IMR-90 (cell line): ENCODE measurements around the gene SLC22A2. TPM values are rescaled to one million over a fixed set of nuclear protein-coding genes. Genes with fewer than 3 reads are reported as not detected.

ENCODE experiments used
- ATAC-seq: fragments of 200-7000 bp; cut with Tn5 transposase; 2 replicates; pipeline ENCODE4 v1.9.1; 2020; ENCODE audit warnings: low read depth, mild to moderate bottlenecking, moderate library complexity
- BruUV-seq: library from RNA; stranded (reverse); fragments of 400-500 nt; replicated peaks from 2 replicates; lab custom pipeline; 2021; lab: Mats Ljungman, UMichigan
- CTCF ChIA-PET: fragments of 300-600 bp; formaldehyde crosslinking; extraction: SDS; loops from one replicate; lab custom pipeline; 2021; ENCODE audit warnings: antibody characterized with exemption; lab: Yijun Ruan, JAX
- POLR2A ChIA-PET: fragments of 300-600 bp; sonication (Branson Sonifier 250); formaldehyde crosslinking; loops from one replicate; lab custom pipeline; 2022; ENCODE audit warnings: antibody characterized with exemption; ENCODE audit not compliant: unreplicated experiment; lab: Charles Lee
- DNase-seq: peaks from one replicate; pipeline ENCODE4 v3.0.0; 2013
- H2AFZ ChIP-seq: replicated peaks from 2 replicates; pipeline ENCODE3; 2013; ENCODE audit warnings: low read length, mild to moderate bottlenecking; ENCODE audit not compliant: poor library complexity
- H2AK5ac ChIP-seq: 2 replicates; pipeline ENCODE4 v1.6.1; 2013; ENCODE audit warnings: low read depth, low read length, inconsistent platforms
- H2AK9ac ChIP-seq: replicated peaks from 2 replicates; pipeline ENCODE3; 2013; ENCODE audit warnings: mild to moderate bottlenecking, low read depth, low read length, moderate library complexity; ENCODE audit not compliant: poor library complexity
- H2BK120ac ChIP-seq: 2 replicates; pipeline ENCODE4 v1.6.1; 2013; ENCODE audit warnings: low read depth, low read length, inconsistent platforms
- H2BK15ac ChIP-seq: 3 replicates; pipeline ENCODE4 v1.6.1; 2013; ENCODE audit warnings: low read depth, low read length, inconsistent platforms
- H2BK20ac ChIP-seq: 2 replicates; pipeline ENCODE4 v1.6.1; 2013; ENCODE audit warnings: low read depth, mild to moderate bottlenecking, inconsistent platforms, low read length, moderate library complexity
- H2BK5ac ChIP-seq: 2 replicates; pipeline ENCODE4 v1.6.1; 2013; ENCODE audit warnings: mild to moderate bottlenecking, low read depth, low read length, inconsistent platforms; ENCODE audit not compliant: poor library complexity, severe bottlenecking
- H3K14ac ChIP-seq: replicated peaks from 2 replicates; pipeline ENCODE4 v1.6.1; 2013; ENCODE audit warnings: low read depth, low read length, inconsistent platforms
- H3K18ac ChIP-seq: 2 replicates; pipeline ENCODE4 v1.6.1; 2013; ENCODE audit warnings: low read depth, low read length, control low read depth
- H3K23ac ChIP-seq: 2 replicates; pipeline ENCODE4 v1.6.1; 2013; ENCODE audit warnings: low read depth, low read length, inconsistent platforms
- H3K27ac ChIP-seq: 2 replicates; pipeline ENCODE4 v1.5.1; 2013; ENCODE audit warnings: mild to moderate bottlenecking, control low read depth, low read length; ENCODE audit not compliant: insufficient read depth
- H3K27me3 ChIP-seq: 2 replicates; pipeline ENCODE4 v1.6.1; 2013; ENCODE audit warnings: low read length; ENCODE audit not compliant: control insufficient read depth, insufficient read depth
- H3K36me3 ChIP-seq: 2 replicates; pipeline ENCODE4 v1.6.1; 2013; ENCODE audit warnings: low read length, mixed read lengths; ENCODE audit not compliant: control insufficient read depth, insufficient read depth
- H3K4ac ChIP-seq: 2 replicates; pipeline ENCODE4 v1.6.1; 2013; ENCODE audit warnings: low read depth, low read length, inconsistent platforms
- H3K4me1 ChIP-seq: 2 replicates; pipeline ENCODE4 v1.6.1; 2013; ENCODE audit warnings: low read length, mixed read lengths; ENCODE audit not compliant: control insufficient read depth, insufficient read depth
- H3K4me2 ChIP-seq: 2 replicates; pipeline ENCODE4 v1.6.1; 2013; ENCODE audit warnings: low read depth, mild to moderate bottlenecking, control low read depth, low read length, moderate library complexity
- H3K4me3 ChIP-seq: 2 replicates; pipeline ENCODE4 v1.5.1; 2013; ENCODE audit warnings: low read depth, mild to moderate bottlenecking, control low read depth, low read length, moderate library complexity; ENCODE audit not compliant: insufficient read depth
- H3K56ac ChIP-seq: 2 replicates; pipeline ENCODE4 v1.6.1; 2013; ENCODE audit warnings: low read length, inconsistent platforms; ENCODE audit not compliant: insufficient read depth; ENCODE audit errors: extremely low read depth
- H3K79me1 ChIP-seq, 2 experiments: 2 replicates each; pipeline ENCODE4 v1.6.1; 2013; ENCODE audit warnings: low read length in 2 of 2, inconsistent platforms in 1 of 2, low read depth in 1 of 2
- H3K9ac ChIP-seq: 2 replicates; pipeline ENCODE4 v1.6.1; 2013; ENCODE audit warnings: low read depth, low read length, control low read depth
- H3K9me1 ChIP-seq: 2 replicates; pipeline ENCODE4 v1.6.1; 2013; ENCODE audit warnings: low read length, inconsistent platforms; ENCODE audit not compliant: insufficient read depth
- H3K9me3 ChIP-seq: 2 replicates; pipeline ENCODE4 v1.6.1; 2013; ENCODE audit warnings: low read length; ENCODE audit not compliant: control insufficient read depth, insufficient read depth
- H4K20me1 ChIP-seq: 2 replicates; pipeline ENCODE4 v1.6.1; 2013; ENCODE audit warnings: low read length, inconsistent platforms; ENCODE audit not compliant: insufficient read depth
- H4K5ac ChIP-seq: 2 replicates; pipeline ENCODE4 v1.6.1; 2013; ENCODE audit warnings: mild to moderate bottlenecking, low read depth, low read length, control low read depth
- H4K8ac ChIP-seq, 2 experiments: 2 replicates each; pipeline ENCODE4 v1.6.1; 2013; ENCODE audit warnings: low read depth in 2 of 2, low read length in 2 of 2, control low read depth in 1 of 2, inconsistent platforms in 1 of 2
- H4K91ac ChIP-seq: 2 replicates; pipeline ENCODE4 v1.6.1; 2013; ENCODE audit warnings: low read depth, low read length, inconsistent platforms; ENCODE audit not compliant: insufficient read depth
- BHLHE40 ChIP-seq: fragments of 150-350 bp; IDR thresholded peaks from 2 replicates; pipeline ENCODE4 v1.6.1; 2016; ENCODE audit warnings: mild to moderate bottlenecking, low read depth, low read length
- CEBPB ChIP-seq: IDR thresholded peaks from 2 replicates; pipeline ENCODE4 v1.6.1; 2012; ENCODE audit warnings: low read depth, low read length, improper control_type of control experiment
- CHD1 ChIP-seq: IDR thresholded peaks from 2 replicates; pipeline ENCODE4 v1.6.1; 2012; ENCODE audit warnings: low read depth, low read length, improper control_type of control experiment
- FOS ChIP-seq: fragments of 150-350 bp; IDR thresholded peaks from 2 replicates; pipeline ENCODE4 v1.6.1; 2016; ENCODE audit warnings: low read depth, low read length
- MAFK ChIP-seq: IDR thresholded peaks from 2 replicates; pipeline ENCODE4 v1.6.1; 2012; ENCODE audit warnings: low read depth, low read length, improper control_type of control experiment
- MAZ ChIP-seq: IDR thresholded peaks from 2 replicates; pipeline ENCODE4 v1.6.1; 2012; ENCODE audit warnings: low read depth, mild to moderate bottlenecking, low read length, improper control_type of control experiment, moderate library complexity, borderline replicate concordance
- MXI1 ChIP-seq: IDR thresholded peaks from 2 replicates; pipeline ENCODE4 v1.6.1; 2012; ENCODE audit warnings: low read depth, mild to moderate bottlenecking, low read length, moderate library complexity, borderline replicate concordance
- NFE2L2 ChIP-seq: fragments of 150-350 bp; IDR thresholded peaks from 2 replicates; pipeline ENCODE4 v1.6.1; 2016; ENCODE audit warnings: low read depth, mild to moderate bottlenecking, low read length
- POLR2A ChIP-seq: IDR thresholded peaks from 2 replicates; pipeline ENCODE4 v1.6.1; 2012; ENCODE audit warnings: mild to moderate bottlenecking, low read depth, low read length
- RAD21 ChIP-seq: IDR thresholded peaks from 2 replicates; pipeline ENCODE4 v1.6.1; 2012; ENCODE audit warnings: low read length, improper control_type of control experiment
- RCOR1 ChIP-seq: IDR thresholded peaks from 2 replicates; pipeline ENCODE4 v1.6.1; 2012; ENCODE audit warnings: mild to moderate bottlenecking, low read length, improper control_type of control experiment; ENCODE audit not compliant: insufficient replicate concordance
- RFX5 ChIP-seq: IDR thresholded peaks from 2 replicates; pipeline ENCODE4 v1.8.0; 2012; ENCODE audit warnings: low read depth, mild to moderate bottlenecking, low read length, moderate library complexity
- SMC3 ChIP-seq: fragments of 150-350 bp; IDR thresholded peaks from 2 replicates; pipeline ENCODE4 v1.6.1; 2016; ENCODE audit warnings: low read depth, mild to moderate bottlenecking, antibody characterized with exemption, low read length, moderate library complexity
- dilution Hi-C: fragments of 300-500 bp; cut with HindIII; formaldehyde crosslinking; loops from one replicate; pipeline ENCODE4 v1.14.3; 2018; ENCODE audit warnings: low sequenced_read_pairs; ENCODE audit not compliant: unreplicated experiment
- in situ Hi-C: fragments of 300-500 bp; cut with MboI; formaldehyde crosslinking; loops from 3 replicates; pipeline ENCODE4 v1.14.3; 2019; ENCODE audit warnings: low sequenced_read_pairs, inconsistent platforms, mixed read lengths
- intact Hi-C: fragments of 100-400 bp; cut with micrococcal nuclease; formaldehyde crosslinking; loops from 2 replicates; pipeline ENCODE4 v1.10.0; 2022
- polyA plus RNA-seq, 3 experiments: library from polyadenylated mRNA; depleted of rRNA; stranded (reverse); fragments of >200 nt; gene quantifications; 2 replicates each; pipeline ENCODE4 v1.2.3, GENCODE V29; 2012; ENCODE audit warnings: low replicate concordance in 1 of 3
- total RNA-seq: library from RNA; depleted of rRNA; stranded (reverse); fragments of >200 nt; gene quantifications from 2 replicates; pipeline ENCODE4 v1.2.3, GENCODE V29; 2012
- TF ChIP-seq, protein P1 (sequence below): conservative IDR thresholded peaks from 2 replicates; pipeline ENCODE4 v1.5.1; 2012; ENCODE audit warnings: mild to moderate bottlenecking, low read depth, low read length, improper control_type of control experiment
- TF ChIP-seq, protein P2 (sequence below): fragments of 150-350 bp; IDR thresholded peaks from 2 replicates; pipeline ENCODE4 v1.6.1; 2016; ENCODE audit warnings: low read depth, mild to moderate bottlenecking, low read length, moderate library complexity, borderline replicate concordance
- TF ChIP-seq, protein P3 (sequence below): fragments of 150-350 bp; IDR thresholded peaks from 2 replicates; pipeline ENCODE4 v1.6.1; 2017; ENCODE audit warnings: mild to moderate bottlenecking, antibody characterized with exemption, low read length, low read depth

The SLC22A2 gene
- total and polyA plus RNA-seq, 2 of the 4 experiments (the other 2 are of a cell fraction) = not detected

DNA sequence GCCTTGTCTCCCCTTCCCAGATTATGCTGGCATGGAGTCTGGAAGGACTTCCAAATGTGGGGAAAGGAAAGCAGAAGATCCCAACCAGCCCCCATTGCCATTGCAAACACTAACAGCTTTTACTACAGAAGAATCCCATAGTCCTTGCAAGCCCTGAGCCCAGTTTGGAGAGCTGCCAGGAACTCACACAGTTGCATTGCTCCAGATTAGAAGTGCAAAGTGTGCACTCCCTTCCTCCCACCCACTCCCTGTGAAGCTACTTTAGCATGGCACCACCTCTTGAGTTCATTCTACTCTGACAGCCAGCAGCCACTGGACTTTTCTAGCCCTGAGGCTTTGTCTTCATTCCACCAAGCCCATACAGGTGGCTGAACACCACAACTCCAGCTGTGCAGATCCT, 67.6 kb downstream of the SLC22A2 start:
- CTCF ChIA-PET = no interaction called here
- ATAC-seq (no peak), DNase-seq (no peak)
- no peaks in the 10 kb centered on the region for H3K36me3 ChIP-seq
- H2AFZ ChIP-seq = no peak overlapping the region
- H4K20me1 ChIP-seq = no peaks in the 10 kb centered on the region
- H3K14ac ChIP-seq = no peak overlapping the region
- intact Hi-C loops (no loop called here), in situ Hi-C loops (no loop called here), dilution Hi-C loops (no loop called here)
- no peak overlapping the region for H4K91ac ChIP-seq
- H2BK5ac ChIP-seq = no peak overlapping the region
- no peak overlapping the region for H2AK9ac ChIP-seq
- H3K79me1 ChIP-seq = no peaks in the 10 kb centered on the region
- H3K4ac ChIP-seq = no peak overlapping the region
- H3K9me3 ChIP-seq = peaks cover 8% of the 10 kb centered on the region; the same call in 1 of the 2 replicates
- no peaks in the 10 kb centered on the region for H3K27me3 ChIP-seq
- POLR2A ChIA-PET = no interaction called here
- H4K8ac ChIP-seq = no peak overlapping the region
- H2BK120ac ChIP-seq = no peak overlapping the region
- no peak overlapping the region for H3K27ac ChIP-seq
- TF ChIP-seq, protein P1, sequence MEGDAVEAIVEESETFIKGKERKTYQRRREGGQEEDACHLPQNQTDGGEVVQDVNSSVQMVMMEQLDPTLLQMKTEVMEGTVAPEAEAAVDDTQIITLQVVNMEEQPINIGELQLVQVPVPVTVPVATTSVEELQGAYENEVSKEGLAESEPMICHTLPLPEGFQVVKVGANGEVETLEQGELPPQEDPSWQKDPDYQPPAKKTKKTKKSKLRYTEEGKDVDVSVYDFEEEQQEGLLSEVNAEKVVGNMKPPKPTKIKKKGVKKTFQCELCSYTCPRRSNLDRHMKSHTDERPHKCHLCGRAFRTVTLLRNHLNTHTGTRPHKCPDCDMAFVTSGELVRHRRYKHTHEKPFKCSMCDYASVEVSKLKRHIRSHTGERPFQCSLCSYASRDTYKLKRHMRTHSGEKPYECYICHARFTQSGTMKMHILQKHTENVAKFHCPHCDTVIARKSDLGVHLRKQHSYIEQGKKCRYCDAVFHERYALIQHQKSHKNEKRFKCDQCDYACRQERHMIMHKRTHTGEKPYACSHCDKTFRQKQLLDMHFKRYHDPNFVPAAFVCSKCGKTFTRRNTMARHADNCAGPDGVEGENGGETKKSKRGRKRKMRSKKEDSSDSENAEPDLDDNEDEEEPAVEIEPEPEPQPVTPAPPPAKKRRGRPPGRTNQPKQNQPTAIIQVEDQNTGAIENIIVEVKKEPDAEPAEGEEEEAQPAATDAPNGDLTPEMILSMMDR = no peak
- no peak for TF ChIP-seq RAD21
- TF ChIP-seq MAFK = no peak
- no peak for TF ChIP-seq MAZ
- no peak for TF ChIP-seq CEBPB
- no peak for TF ChIP-seq RFX5
- TF ChIP-seq, protein P2, sequence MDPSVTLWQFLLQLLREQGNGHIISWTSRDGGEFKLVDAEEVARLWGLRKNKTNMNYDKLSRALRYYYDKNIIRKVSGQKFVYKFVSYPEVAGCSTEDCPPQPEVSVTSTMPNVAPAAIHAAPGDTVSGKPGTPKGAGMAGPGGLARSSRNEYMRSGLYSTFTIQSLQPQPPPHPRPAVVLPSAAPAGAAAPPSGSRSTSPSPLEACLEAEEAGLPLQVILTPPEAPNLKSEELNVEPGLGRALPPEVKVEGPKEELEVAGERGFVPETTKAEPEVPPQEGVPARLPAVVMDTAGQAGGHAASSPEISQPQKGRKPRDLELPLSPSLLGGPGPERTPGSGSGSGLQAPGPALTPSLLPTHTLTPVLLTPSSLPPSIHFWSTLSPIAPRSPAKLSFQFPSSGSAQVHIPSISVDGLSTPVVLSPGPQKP = no peak
- no peak for TF ChIP-seq FOS
- TF ChIP-seq MXI1 = no peak
- TF ChIP-seq RCOR1 = no peak
- TF ChIP-seq POLR2A = no peak
- TF ChIP-seq BHLHE40 = no peak
- TF ChIP-seq NFE2L2 = no peak
- TF ChIP-seq, protein P3, sequence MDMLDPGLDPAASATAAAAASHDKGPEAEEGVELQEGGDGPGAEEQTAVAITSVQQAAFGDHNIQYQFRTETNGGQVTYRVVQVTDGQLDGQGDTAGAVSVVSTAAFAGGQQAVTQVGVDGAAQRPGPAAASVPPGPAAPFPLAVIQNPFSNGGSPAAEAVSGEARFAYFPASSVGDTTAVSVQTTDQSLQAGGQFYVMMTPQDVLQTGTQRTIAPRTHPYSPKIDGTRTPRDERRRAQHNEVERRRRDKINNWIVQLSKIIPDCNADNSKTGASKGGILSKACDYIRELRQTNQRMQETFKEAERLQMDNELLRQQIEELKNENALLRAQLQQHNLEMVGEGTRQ = no peak
- TF ChIP-seq CHD1 = no peak
- TF ChIP-seq SMC3 = no peak
- no peak overlapping the region for H3K9ac ChIP-seq
- no peak overlapping the region for H3K23ac ChIP-seq
- no peaks in the 10 kb centered on the region for H3K4me1 ChIP-seq
- no peak overlapping the region for H2BK15ac ChIP-seq
- H3K56ac ChIP-seq = no peak overlapping the region
- no TSS peak for BruUV-seq
- H3K18ac ChIP-seq = no peak overlapping the region
- H2BK20ac ChIP-seq = no peak overlapping the region
- H3K9me1 ChIP-seq = no peaks in the 10 kb centered on the region
- no peak overlapping the region for H3K4me3 ChIP-seq
- H2AK5ac ChIP-seq = no peak overlapping the region
- H3K4me2 ChIP-seq = no peak overlapping the region
- no peak overlapping the region for H4K5ac ChIP-seq
